SU-DHL-6 (cell line): ENCODE measurements around the gene EVC.

Experiments
- H2AFZ ChIP-seq: fragments of 200-600 bp; sonication (generic); 2 replicates; pipeline ENCODE4 v1.6.1; 2014; ENCODE audit warnings: low read depth, mild to moderate bottlenecking, moderate library complexity, mixed read lengths, antibody characterized with exemption, low read length; ENCODE audit not compliant: severe bottlenecking
- H3F3A ChIP-seq: fragments of 200-600 bp; shearing (Covaris generic); 2 replicates; pipeline ENCODE4 v1.6.0; 2016; ENCODE audit warnings: antibody characterized with exemption, mild to moderate bottlenecking; ENCODE audit not compliant: insufficient read depth
- H3K27ac ChIP-seq: fragments of 200-600 bp; sonication (generic); 2 replicates; pipeline ENCODE4 v1.5.1; 2016; ENCODE audit warnings: low read depth, mild to moderate bottlenecking, low read length, moderate library complexity, mixed read lengths
- H3K27me3 ChIP-seq: fragments of 200-600 bp; sonication (generic), shearing (Covaris generic); 2 replicates; pipeline ENCODE4 v1.6.0; 2014; ENCODE audit warnings: mild to moderate bottlenecking, low read length
- H3K36me3 ChIP-seq: fragments of 200-600 bp; sonication (generic); 2 replicates; pipeline ENCODE4 v1.6.1; 2014; ENCODE audit warnings: mild to moderate bottlenecking, low read length, mixed read lengths
- H3K4me2 ChIP-seq: fragments of 300-600, 200-600 bp; shearing (Covaris generic), sonication (generic); 2 replicates; pipeline ENCODE4 v1.6.0; 2014; ENCODE audit warnings: low read length, low read depth, mild to moderate bottlenecking; ENCODE audit not compliant: poor library complexity, severe bottlenecking
- H3K4me3 ChIP-seq: fragments of 200-600 bp; sonication (generic); 2 replicates; pipeline ENCODE4 v1.5.1; 2014; ENCODE audit warnings: antibody characterized with exemption, low read length, mild to moderate bottlenecking, mixed read lengths; ENCODE audit not compliant: insufficient read depth, poor library complexity, severe bottlenecking
- H3K79me2 ChIP-seq: fragments of 200-600 bp; sonication (generic); 2 replicates; pipeline ENCODE4 v1.6.1; 2014; ENCODE audit warnings: mild to moderate bottlenecking, low read length, moderate library complexity; ENCODE audit not compliant: insufficient read depth
- H3K9ac ChIP-seq: fragments of 200-600 bp; sonication (generic); 2 replicates; pipeline ENCODE4 v1.7.0; 2014; ENCODE audit warnings: mild to moderate bottlenecking, low read length
- H3K9me2 ChIP-seq: fragments of 200-600 bp; sonication (generic); replicated peaks from 2 replicates; pipeline ENCODE4 v1.6.1; 2014; ENCODE audit warnings: low read length; ENCODE audit not compliant: insufficient read depth
- H3K9me3 ChIP-seq: fragments of 200-600 bp; sonication (generic); 2 replicates; pipeline ENCODE4 v1.6.1; 2014; ENCODE audit warnings: low read length, mixed read lengths; ENCODE audit not compliant: insufficient read depth
- H4K20me1 ChIP-seq: fragments of 200-600 bp; sonication (generic); 2 replicates; pipeline ENCODE4 v1.6.1; 2014; ENCODE audit warnings: low read depth, mild to moderate bottlenecking, antibody characterized with exemption, low read length, moderate library complexity, mixed read lengths
- EZH2phosphoT487 ChIP-seq: fragments of 200-600 bp; sonication (generic), shearing (Covaris generic); conservative IDR thresholded peaks from 2 replicates; pipeline ENCODE4 v1.6.1; 2018; ENCODE audit warnings: mild to moderate bottlenecking, antibody characterized with exemption, low read length, moderate library complexity, mixed read lengths
- TF ChIP-seq, protein P1 (sequence below): fragments of 200-600 bp; sonication (generic); IDR thresholded peaks from one replicate; pipeline ENCODE4 v1.5.1; 2017; ENCODE audit warnings: antibody characterized with exemption, mild to moderate bottlenecking, low read length, moderate library complexity; ENCODE audit not compliant: insufficient read depth, poor library complexity, severe bottlenecking

EVC gene

GRCh38 chr4:5799406-5799805 is 88.4 kb downstream of the EVC start:
- no peaks in the 10 kb centered on the region for H3K36me3 ChIP-seq
- H3F3A ChIP-seq, result no peaks in the 10 kb centered on the region
- no peak overlapping the region for H3K27ac ChIP-seq
- H3K4me2 ChIP-seq, result no peak overlapping the region
- no peak overlapping the region for H2AFZ ChIP-seq
- no peak for TF ChIP-seq EZH2phosphoT487
- TF ChIP-seq, protein P1, sequence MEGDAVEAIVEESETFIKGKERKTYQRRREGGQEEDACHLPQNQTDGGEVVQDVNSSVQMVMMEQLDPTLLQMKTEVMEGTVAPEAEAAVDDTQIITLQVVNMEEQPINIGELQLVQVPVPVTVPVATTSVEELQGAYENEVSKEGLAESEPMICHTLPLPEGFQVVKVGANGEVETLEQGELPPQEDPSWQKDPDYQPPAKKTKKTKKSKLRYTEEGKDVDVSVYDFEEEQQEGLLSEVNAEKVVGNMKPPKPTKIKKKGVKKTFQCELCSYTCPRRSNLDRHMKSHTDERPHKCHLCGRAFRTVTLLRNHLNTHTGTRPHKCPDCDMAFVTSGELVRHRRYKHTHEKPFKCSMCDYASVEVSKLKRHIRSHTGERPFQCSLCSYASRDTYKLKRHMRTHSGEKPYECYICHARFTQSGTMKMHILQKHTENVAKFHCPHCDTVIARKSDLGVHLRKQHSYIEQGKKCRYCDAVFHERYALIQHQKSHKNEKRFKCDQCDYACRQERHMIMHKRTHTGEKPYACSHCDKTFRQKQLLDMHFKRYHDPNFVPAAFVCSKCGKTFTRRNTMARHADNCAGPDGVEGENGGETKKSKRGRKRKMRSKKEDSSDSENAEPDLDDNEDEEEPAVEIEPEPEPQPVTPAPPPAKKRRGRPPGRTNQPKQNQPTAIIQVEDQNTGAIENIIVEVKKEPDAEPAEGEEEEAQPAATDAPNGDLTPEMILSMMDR, result no peak
- no peaks in the 10 kb centered on the region for H3K9me3 ChIP-seq
- H3K79me2 ChIP-seq, result no peaks in the 10 kb centered on the region
- no peak overlapping the region for H3K4me3 ChIP-seq
- H3K9me2 ChIP-seq, result no peaks in the 10 kb centered on the region
- H3K9ac ChIP-seq, result no peak overlapping the region
- H3K27me3 ChIP-seq, result 0 out of 2 replicates have a peak, but pooled peaks cover 3% of the 10 kb centered on the region
- no peaks in the 10 kb centered on the region for H4K20me1 ChIP-seq

GRCh38 chr4:5800496-5800895 is 89.5 kb downstream of the EVC start:
- H3K79me2 ChIP-seq, result no peaks in the 10 kb centered on the region
- TF ChIP-seq, protein P1, result no peak
- no peak for TF ChIP-seq EZH2phosphoT487

DNA sequence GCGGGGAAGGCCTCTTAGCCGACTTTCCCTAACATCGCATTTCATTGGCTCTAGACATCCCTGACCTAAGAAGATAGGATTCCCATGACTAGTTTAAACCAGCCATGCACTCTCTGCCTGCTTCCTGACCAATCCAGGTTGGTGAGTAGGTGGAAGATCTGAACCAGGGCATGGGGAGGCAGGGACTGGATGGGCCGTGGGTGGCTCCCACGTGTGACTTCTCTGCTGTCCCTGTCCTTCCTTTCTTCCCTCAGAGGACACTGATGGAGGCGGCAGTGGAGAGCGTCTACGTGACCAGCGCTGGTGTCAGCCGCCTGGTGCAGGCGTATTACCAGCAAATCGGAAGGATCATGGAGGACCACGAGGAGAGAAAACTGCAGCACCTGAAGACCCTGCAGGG is 90.7 kb downstream of the EVC start:
- Histone ChIP-seq H3K9me3 (no peaks in the 10 kb centered on the region), H3K9me2 (no peaks in the 10 kb centered on the region), H3K27ac (no peak overlapping the region), H3F3A (no peaks in the 10 kb centered on the region), H3K27me3 (no peaks in the 10 kb centered on the region), H4K20me1 (no peaks in the 10 kb centered on the region), H2AFZ (no peak overlapping the region), H3K4me2 (no peak overlapping the region), H3K9ac (no peak overlapping the region), H3K4me3 (no peak overlapping the region), H3K36me3 (no peaks in the 10 kb centered on the region), H3K79me2 (no peaks in the 10 kb centered on the region)
- TF ChIP-seq EZH2phosphoT487, result no peak
- TF ChIP-seq, protein P1, result no peak

More at GRCh38 chr4:5800496-5800895, 89.5 kb downstream of the EVC start:
- Histone ChIP-seq H3K27ac (no peak overlapping the region), H3K27me3 (0 out of 2 replicates have a peak, but pooled peaks cover 3% of the 10 kb centered on the region), H3K36me3 (no peaks in the 10 kb centered on the region), H3K9ac (no peak overlapping the region), H3K4me3 (no peak overlapping the region), H3F3A (no peaks in the 10 kb centered on the region), H4K20me1 (no peaks in the 10 kb centered on the region), H2AFZ (no peak overlapping the region), H3K9me2 (no peaks in the 10 kb centered on the region), H3K4me2 (no peak overlapping the region), H3K9me3 (no peaks in the 10 kb centered on the region)

DNA sequence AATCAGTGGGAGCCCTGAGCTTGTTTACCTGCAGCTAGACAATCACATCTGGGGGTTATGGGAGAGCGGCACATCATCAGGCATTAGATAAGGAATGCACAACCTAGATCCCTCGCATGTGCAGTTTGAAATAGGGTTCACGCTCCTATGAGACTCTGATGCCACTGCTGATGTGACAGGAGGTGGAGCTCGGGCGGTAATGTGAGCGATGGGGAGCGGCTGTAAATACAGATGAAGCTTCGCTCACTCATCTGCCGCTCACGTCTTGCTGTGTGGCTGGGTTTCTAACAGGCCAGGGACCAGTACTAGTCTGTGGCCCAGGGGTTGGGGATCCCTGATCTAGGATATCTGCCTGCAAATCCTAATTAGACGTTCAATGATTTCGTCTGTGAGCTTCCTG is 91.6 kb downstream of the EVC start:
- no peaks in the 10 kb centered on the region for H3K79me2 ChIP-seq
- no peak overlapping the region for H2AFZ ChIP-seq
- no peaks in the 10 kb centered on the region for H4K20me1 ChIP-seq
- no peaks in the 10 kb centered on the region for H3K36me3 ChIP-seq
- no peak overlapping the region for H3K9ac ChIP-seq
- no peaks in the 10 kb centered on the region for H3K9me3 ChIP-seq
- H3K27ac ChIP-seq, result no peak overlapping the region
- TF ChIP-seq, protein P1, result no peak
- TF ChIP-seq EZH2phosphoT487, result no peak
- H3K27me3 ChIP-seq, result no peaks in the 10 kb centered on the region
- no peak overlapping the region for H3K4me2 ChIP-seq
- H3F3A ChIP-seq, result no peaks in the 10 kb centered on the region
- no peaks in the 10 kb centered on the region for H3K9me2 ChIP-seq
- H3K4me3 ChIP-seq, result no peak overlapping the region
